GM23248 (cell line): ENCODE data around the gene ACACA. TPM values are rescaled to one million over a fixed set of nuclear protein-coding genes. Genes with fewer than 3 reads are reported as not detected.

Experiments
- DNase-seq: peaks from one replicate; pipeline ENCODE4 v3.0.0-alpha.2; 2015
- H2AFZ ChIP-seq: fragments of 200-600 bp; sonication (generic); 2 replicates; pipeline ENCODE4 v1.6.1; 2016; ENCODE audit warnings: antibody characterized with exemption
- H3F3A ChIP-seq: fragments of 200-600 bp; sonication (generic); 2 replicates; pipeline ENCODE4 v1.6.1; 2016; ENCODE audit warnings: mild to moderate bottlenecking, antibody characterized with exemption, mixed run types; ENCODE audit not compliant: insufficient read depth
- H3K27ac ChIP-seq: fragments of 200-600 bp; sonication (generic); 2 replicates; pipeline ENCODE4 v1.5.1; 2016; ENCODE audit warnings: mild to moderate bottlenecking
- H3K27me3 ChIP-seq: fragments of 200-600 bp; sonication (generic); replicated peaks from 2 replicates; pipeline ENCODE4 v1.6.1; 2016; ENCODE audit warnings: mild to moderate bottlenecking; ENCODE audit not compliant: insufficient read depth
- H3K36me3 ChIP-seq: fragments of 200-600 bp; sonication (generic); 2 replicates; pipeline ENCODE4 v1.6.1; 2016; ENCODE audit warnings: low read depth, mild to moderate bottlenecking
- H3K4me1 ChIP-seq: fragments of 200-600 bp; sonication (generic); 2 replicates; pipeline ENCODE4 v1.6.1; 2016; ENCODE audit warnings: mild to moderate bottlenecking; ENCODE audit not compliant: insufficient read depth
- H3K4me2 ChIP-seq: fragments of 200-600 bp; sonication (generic); one replicate; pipeline ENCODE4 v1.6.1; 2016; ENCODE audit warnings: mild to moderate bottlenecking; ENCODE audit not compliant: unreplicated experiment
- H3K4me3 ChIP-seq: fragments of 200-600 bp; sonication (generic); 2 replicates; pipeline ENCODE4 v1.5.1; 2016; ENCODE audit warnings: mild to moderate bottlenecking
- H3K79me2 ChIP-seq: fragments of 200-600 bp; sonication (generic); 2 replicates; pipeline ENCODE4 v1.6.1; 2016; ENCODE audit warnings: mild to moderate bottlenecking; ENCODE audit not compliant: insufficient read depth
- H3K9ac ChIP-seq: fragments of 200-600 bp; sonication (generic); 2 replicates; pipeline ENCODE4 v1.6.1; 2016; ENCODE audit warnings: mild to moderate bottlenecking
- H3K9me2 ChIP-seq: fragments of 200-600 bp; sonication (generic); 2 replicates; pipeline ENCODE4 v1.6.1; 2016; ENCODE audit warnings: mixed run types, mild to moderate bottlenecking, moderate library complexity; ENCODE audit not compliant: insufficient read depth
- H3K9me3 ChIP-seq: fragments of 200-600 bp; sonication (generic); one replicate; pipeline ENCODE4 v1.6.1; 2017; ENCODE audit warnings: low read depth
- H4K20me1 ChIP-seq: fragments of 200-600 bp; sonication (generic); 2 replicates; pipeline ENCODE4 v1.6.0; 2016; ENCODE audit not compliant: insufficient read depth
- EZH2 ChIP-seq: fragments of 200-600 bp; sonication (generic); IDR thresholded peaks from 2 replicates; pipeline ENCODE4 v1.6.1; 2018; ENCODE audit warnings: antibody characterized with exemption, mild to moderate bottlenecking; ENCODE audit not compliant: insufficient read depth, poor library complexity, severe bottlenecking
- EZH2phosphoT487 ChIP-seq: fragments of 200-600 bp; sonication (generic); IDR thresholded peaks from 2 replicates; pipeline ENCODE4 v1.6.1; 2018; ENCODE audit warnings: antibody characterized with exemption, moderate library complexity, mild to moderate bottlenecking, low read depth; ENCODE audit not compliant: insufficient read depth
- WGBS, 2 experiments: methylation state at CpG; one replicate each; pipeline ENCODE4 v1.1.6; 2015 to 2017; ENCODE audit warnings: low lambda C conversion rate in 2 of 2, low coverage in 1 of 2; ENCODE audit errors: missing lambda C conversion rate in 2 of 2; 5-methylcytosine and 5-hydroxymethylcytosine counted together
- in situ Hi-C: fragments of 300-500 bp; cut with MboI; formaldehyde crosslinking; loops from 2 replicates; pipeline ENCODE4 v1.15.0; 2020
- polyA plus RNA-seq: library from polyadenylated mRNA; unstranded; fragments of >200 nt; fragmentation: Nextera tagmentation; extraction: Ambion mirVana; gene quantifications from 2 replicates; pipeline ENCODE4 v1.2.1, GENCODE V29; 2016
- total RNA-seq: library from RNA; depleted of rRNA; stranded (reverse); fragments of >200 nt; shearing (Covaris generic); gene quantifications from 2 replicates; pipeline ENCODE4 v1.2.3, GENCODE V29; 2014

The ACACA gene
- total and polyA plus RNA-seq, 2 experiments from 2014 or later, result 10.2 to 21.9 TPM

DNA sequence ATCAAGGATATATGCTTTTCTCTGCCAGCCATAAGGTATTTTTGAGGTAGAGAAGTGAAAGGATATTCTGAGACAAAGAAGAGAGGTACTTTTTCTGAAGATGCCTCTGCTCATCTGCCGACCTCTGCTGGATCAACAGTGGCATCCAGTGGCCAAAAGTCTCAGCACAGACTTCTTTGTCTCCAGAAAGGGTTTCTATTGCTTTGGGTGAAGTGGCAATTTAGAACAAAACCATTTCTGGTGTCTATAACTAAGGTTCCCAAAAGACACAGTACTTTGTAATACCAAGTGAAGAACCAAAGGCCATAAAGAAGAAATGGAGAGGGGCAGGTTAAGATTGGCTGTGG, 186.1 kb downstream of the ACACA start:
- no peak for TF ChIP-seq EZH2phosphoT487
- TF ChIP-seq EZH2, result no peak
- Histone ChIP-seq H3K9ac (0 out of 2 replicates have a peak overlapping the region, but pooled peaks have one; percentile 8), H2AFZ (no peak overlapping the region), H3K27ac (no peak overlapping the region), H3K79me2 (no peaks in the 10 kb centered on the region), H4K20me1 (no peaks in the 10 kb centered on the region), H3K9me3 (no peaks in the 10 kb centered on the region), H3F3A (peaks cover 12% of the 10 kb centered on the region), H3K36me3 (peaks cover 3% of the 10 kb centered on the region; the same call in 1 of the 2 replicates), H3K4me2 (no peak overlapping the region), H3K4me3 (no peak overlapping the region), H3K9me2 (no peaks in the 10 kb centered on the region), H3K27me3 (no peaks in the 10 kb centered on the region), H3K4me1 (peaks cover 13% of the 10 kb centered on the region; the same call in 1 of the 2 replicates)
- WGBS, 2 experiments, result 0 to 6% methylated on average over 1 of the region's 1 CpG
- DNase-seq, result peak; percentile 65
- in situ Hi-C loops, result no loop called here

DNA sequence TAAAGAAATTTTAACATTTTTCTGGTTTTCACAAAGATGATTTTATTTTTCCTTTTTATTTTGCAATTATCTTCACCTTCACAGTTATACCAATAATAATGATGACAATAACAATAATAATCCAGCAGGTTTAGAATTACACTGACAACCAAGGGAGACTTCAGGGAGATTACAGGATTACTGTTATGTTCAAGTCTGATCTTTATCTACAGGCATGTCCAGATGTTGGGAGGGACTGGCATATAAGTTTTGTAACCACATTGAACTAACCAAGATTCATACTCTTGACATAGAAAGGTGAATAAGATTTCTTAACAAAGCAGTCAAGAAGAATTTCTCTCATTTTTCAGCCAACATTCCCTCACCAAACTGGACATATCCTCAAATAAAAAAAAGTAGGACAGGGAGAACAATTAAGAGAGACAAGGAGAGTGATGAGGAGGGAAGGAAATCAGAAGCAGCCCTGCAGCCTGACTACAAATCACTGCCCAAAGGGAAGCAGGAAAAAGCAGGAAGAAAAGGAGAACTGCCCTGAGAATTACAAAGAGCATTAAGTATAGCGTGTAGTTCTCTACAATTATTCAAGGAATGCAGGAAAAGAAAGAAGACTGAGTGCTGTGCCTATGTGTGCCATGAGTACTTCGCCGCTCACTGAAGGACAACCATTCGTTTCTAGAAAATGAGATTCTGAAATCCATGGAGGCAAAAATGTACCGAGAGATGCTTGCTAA, 186.6 kb downstream of the ACACA start:
- TF ChIP-seq EZH2phosphoT487 (no peak), EZH2 (no peak)
- peaks cover 13% of the 10 kb centered on the region; the same call in 1 of the 2 replicates for H3K4me1 ChIP-seq
- H3K9me2 ChIP-seq, result no peaks in the 10 kb centered on the region
- no peak overlapping the region for H3K4me3 ChIP-seq
- H3K27ac ChIP-seq, result no peak overlapping the region
- peaks cover 3% of the 10 kb centered on the region; the same call in 1 of the 2 replicates for H3K36me3 ChIP-seq
- no peak overlapping the region for H2AFZ ChIP-seq
- H3K4me2 ChIP-seq, result no peak overlapping the region
- H3F3A ChIP-seq, result peaks cover 12% of the 10 kb centered on the region
- in situ Hi-C loops, result no loop called here
- H4K20me1 ChIP-seq, result no peaks in the 10 kb centered on the region
- no peaks in the 10 kb centered on the region for H3K27me3 ChIP-seq
- 0 out of 2 replicates have a peak overlapping the region, but pooled peaks have one; percentile 20 for H3K9ac ChIP-seq
- peak; percentile 12 for DNase-seq
- H3K9me3 ChIP-seq, result no peaks in the 10 kb centered on the region
- H3K79me2 ChIP-seq, result no peaks in the 10 kb centered on the region
- WGBS, 2 experiments, result 91 to 94% methylated on average over 5 of the region's 5 CpGs

DNA sequence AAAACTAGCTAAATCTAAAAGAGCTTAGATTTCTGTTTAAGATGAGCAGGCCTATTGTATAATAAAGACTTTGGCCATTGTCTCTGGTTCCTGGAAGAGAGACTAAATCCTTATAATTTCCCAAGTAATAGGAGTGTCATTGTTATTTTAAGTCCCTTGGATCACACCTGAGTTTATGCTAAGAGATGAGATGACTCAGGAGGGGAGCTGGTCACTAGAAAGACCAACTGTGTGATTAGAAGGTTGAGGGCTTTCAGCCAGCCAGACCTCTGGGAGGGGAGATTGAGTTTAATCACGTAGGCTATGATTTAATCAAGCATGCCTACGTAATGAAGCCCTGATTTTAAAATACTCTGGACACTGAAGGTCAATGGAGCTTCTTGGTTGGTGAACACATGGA, 187.8 kb downstream of the ACACA start:
- Histone ChIP-seq H3K79me2 (no peaks in the 10 kb centered on the region), H3K4me3 (no peak overlapping the region), H3K9ac (no peak overlapping the region), H3F3A (peaks cover 12% of the 10 kb centered on the region), H3K4me2 (no peak overlapping the region), H3K36me3 (no peaks in the 10 kb centered on the region), H3K27ac (no peak overlapping the region), H3K9me2 (no peaks in the 10 kb centered on the region), H4K20me1 (no peaks in the 10 kb centered on the region), H3K9me3 (no peaks in the 10 kb centered on the region), H2AFZ (no peak overlapping the region), H3K4me1 (peaks cover 13% of the 10 kb centered on the region; the same call in 1 of the 2 replicates), H3K27me3 (no peaks in the 10 kb centered on the region)
- in situ Hi-C loops, result no loop called here
- TF ChIP-seq EZH2phosphoT487 (no peak), EZH2 (no peak)
- 68% methylated on average over 2 of the region's 2 CpGs for WGBS, 2 experiments
- no peak for DNase-seq

DNA sequence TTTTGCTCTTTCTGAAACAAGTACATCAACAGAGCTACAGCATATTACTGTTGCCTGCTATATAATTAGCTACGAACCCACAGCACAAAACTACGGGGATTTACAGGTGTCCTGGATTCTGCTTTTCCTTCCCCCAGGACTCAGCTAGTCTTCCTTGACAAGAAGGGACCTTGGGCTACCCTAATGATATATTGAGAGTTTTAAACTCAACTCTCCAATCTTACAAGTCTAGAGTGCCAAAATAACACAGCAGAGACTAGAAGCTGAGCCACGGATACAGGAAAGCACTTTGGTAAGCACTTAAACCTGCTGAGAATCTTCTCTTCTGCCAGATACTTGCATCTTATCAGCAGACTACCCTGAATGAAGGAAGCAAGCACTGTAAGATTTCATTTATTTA, 192.2 kb downstream of the ACACA start:
- Histone ChIP-seq H3K4me1 (no peaks in the 10 kb centered on the region), H3K27me3 (no peaks in the 10 kb centered on the region), H3K9me3 (no peaks in the 10 kb centered on the region), H3F3A (no peaks in the 10 kb centered on the region), H3K79me2 (no peaks in the 10 kb centered on the region), H3K9ac (no peak overlapping the region), H2AFZ (no peak overlapping the region), H3K27ac (no peak overlapping the region), H3K4me2 (no peak overlapping the region), H3K4me3 (no peak overlapping the region), H3K9me2 (no peaks in the 10 kb centered on the region), H4K20me1 (no peaks in the 10 kb centered on the region), H3K36me3 (no peaks in the 10 kb centered on the region)
- in situ Hi-C loops, result no loop called here
- TF ChIP-seq EZH2phosphoT487, result no peak
- TF ChIP-seq EZH2, result no peak
- DNase-seq, result no peak
- 95 to 97% methylated on average over 3 of the region's 3 CpGs for WGBS, 2 experiments
